ENCODE measurements around the gene PCDHA8.
"Not testable (repeated sequence)": the region's sequence is repeated elsewhere in the genome, so short reads cannot be mapped to it uniquely, and the experiment has no call there.

Gene PCDHA8

GRCh38 chr5:140800816-140801493 is 40.0 kb upstream of the PCDHA8 start, which contains the start of gene PCDHA3:
Gene PCDHA3 (plus strand): TSS chr5:140801057.
- Histone ChIP-seq H3K27me3 (replicated peaks) (no peaks in the 10 kb centered on the region), H3K27ac (no peak within 1 kb of the TSS), H3K4me3 (ENCODE audit: low read depth, low read length) (no peak within 1 kb of the TSS), H3K36me3 (replicated peaks) (no peaks in the 10 kb centered on the region)
- TF ChIP-seq, protein P1, sequence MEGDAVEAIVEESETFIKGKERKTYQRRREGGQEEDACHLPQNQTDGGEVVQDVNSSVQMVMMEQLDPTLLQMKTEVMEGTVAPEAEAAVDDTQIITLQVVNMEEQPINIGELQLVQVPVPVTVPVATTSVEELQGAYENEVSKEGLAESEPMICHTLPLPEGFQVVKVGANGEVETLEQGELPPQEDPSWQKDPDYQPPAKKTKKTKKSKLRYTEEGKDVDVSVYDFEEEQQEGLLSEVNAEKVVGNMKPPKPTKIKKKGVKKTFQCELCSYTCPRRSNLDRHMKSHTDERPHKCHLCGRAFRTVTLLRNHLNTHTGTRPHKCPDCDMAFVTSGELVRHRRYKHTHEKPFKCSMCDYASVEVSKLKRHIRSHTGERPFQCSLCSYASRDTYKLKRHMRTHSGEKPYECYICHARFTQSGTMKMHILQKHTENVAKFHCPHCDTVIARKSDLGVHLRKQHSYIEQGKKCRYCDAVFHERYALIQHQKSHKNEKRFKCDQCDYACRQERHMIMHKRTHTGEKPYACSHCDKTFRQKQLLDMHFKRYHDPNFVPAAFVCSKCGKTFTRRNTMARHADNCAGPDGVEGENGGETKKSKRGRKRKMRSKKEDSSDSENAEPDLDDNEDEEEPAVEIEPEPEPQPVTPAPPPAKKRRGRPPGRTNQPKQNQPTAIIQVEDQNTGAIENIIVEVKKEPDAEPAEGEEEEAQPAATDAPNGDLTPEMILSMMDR (IDR thresholded peaks at IDR 0.05; ENCODE audit: low read depth, low read length, missing control alignments): peak; percentile 15
- in situ Hi-C loops (cut with HindIII; ENCODE audit: low pct_ligation_motif_present, low sequenced_read_pairs): no loop called here
- no peak for DNase-seq

DNA sequence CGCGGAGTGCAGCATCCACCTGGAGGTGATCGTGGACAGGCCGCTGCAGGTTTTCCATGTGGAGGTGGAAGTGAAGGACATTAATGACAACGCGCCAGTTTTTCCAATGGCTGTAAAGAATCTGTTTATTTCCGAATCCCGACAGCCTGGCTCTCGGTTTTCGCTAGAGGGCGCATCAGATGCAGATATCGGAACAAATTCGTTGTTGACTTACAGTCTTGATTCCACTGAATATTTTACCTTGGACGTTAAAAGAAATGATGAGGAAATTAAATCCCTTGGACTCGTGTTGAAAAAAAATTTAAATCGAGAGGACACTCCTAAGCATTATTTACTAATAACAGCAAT is 39.5 kb upstream of the PCDHA8 start:
- no peak overlapping the region for H3K27ac ChIP-seq
- no peak for DNase-seq
- TF ChIP-seq, protein P1 (IDR thresholded peaks at IDR 0.05; ENCODE audit: low read depth, low read length, missing control alignments): peak; percentile 31
- H3K4me3 ChIP-seq (ENCODE audit: low read depth, low read length): no peak overlapping the region
- no peaks in the 10 kb centered on the region for H3K27me3 ChIP-seq (replicated peaks)
- H3K36me3 ChIP-seq (replicated peaks): no peaks in the 10 kb centered on the region
- in situ Hi-C loops (cut with HindIII; ENCODE audit: low pct_ligation_motif_present, low sequenced_read_pairs): no loop called here

DNA sequence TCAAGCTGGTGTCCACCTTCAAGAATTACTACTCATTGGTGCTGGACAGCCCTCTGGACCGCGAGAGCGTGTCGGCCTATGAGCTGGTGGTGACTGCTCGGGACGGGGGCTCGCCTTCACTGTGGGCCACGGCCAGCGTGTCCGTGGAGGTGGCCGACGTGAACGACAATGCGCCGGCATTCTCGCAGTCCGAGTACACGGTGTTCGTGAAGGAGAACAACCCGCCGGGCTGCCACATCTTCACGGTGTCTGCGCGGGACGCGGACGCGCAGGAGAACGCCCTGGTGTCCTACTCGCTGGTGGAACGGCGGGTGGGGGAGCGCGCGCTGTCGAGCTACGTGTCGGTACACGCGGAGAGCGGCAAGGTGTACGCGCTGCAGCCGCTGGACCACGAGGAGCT is 38.6 kb upstream of the PCDHA8 start:
- H3K27ac ChIP-seq; DNase-seq; in situ Hi-C loops (cut with HindIII; ENCODE audit: low pct_ligation_motif_present, low sequenced_read_pairs): not testable (repeated sequence)

DNA sequence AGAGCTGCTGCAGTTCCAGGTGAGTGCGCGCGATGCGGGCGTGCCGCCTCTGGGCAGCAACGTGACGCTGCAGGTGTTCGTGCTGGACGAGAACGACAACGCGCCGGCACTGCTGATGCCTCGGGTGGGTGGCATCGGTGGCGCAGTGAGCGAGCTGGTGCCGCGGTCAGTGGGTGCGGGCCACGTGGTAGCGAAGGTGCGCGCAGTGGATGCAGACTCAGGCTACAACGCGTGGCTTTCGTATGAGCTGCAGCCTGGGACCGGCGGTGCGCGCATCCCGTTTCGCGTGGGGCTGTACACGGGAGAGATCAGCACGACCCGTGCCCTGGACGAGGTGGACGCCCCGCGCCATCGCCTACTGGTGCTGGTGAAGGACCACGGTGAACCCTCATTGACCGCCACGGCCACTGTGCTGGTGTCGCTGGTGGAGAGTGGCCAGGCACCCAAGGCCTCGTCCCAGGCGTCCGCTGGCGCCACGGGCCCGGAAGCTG is 38.2 kb upstream of the PCDHA8 start:
- TF ChIP-seq, protein P1 (IDR thresholded peaks at IDR 0.05; ENCODE audit: low read depth, low read length, missing control alignments): no peak
- DNase-seq: no peak
- no peaks in the 10 kb centered on the region for H3K36me3 ChIP-seq (replicated peaks)
- H3K27ac ChIP-seq: no peak overlapping the region
- no peaks in the 10 kb centered on the region for H3K27me3 ChIP-seq (replicated peaks)
- no peak overlapping the region for H3K4me3 ChIP-seq (ENCODE audit: low read depth, low read length)
- in situ Hi-C loops (cut with HindIII; ENCODE audit: low pct_ligation_motif_present, low sequenced_read_pairs): no loop called here

More for the DNA sequence above, 38.6 kb upstream of the PCDHA8 start:
- not testable (repeated sequence) for H3K27me3 ChIP-seq (replicated peaks); H3K36me3 ChIP-seq (replicated peaks); H3K4me3 ChIP-seq (ENCODE audit: low read depth, low read length)

DNA sequence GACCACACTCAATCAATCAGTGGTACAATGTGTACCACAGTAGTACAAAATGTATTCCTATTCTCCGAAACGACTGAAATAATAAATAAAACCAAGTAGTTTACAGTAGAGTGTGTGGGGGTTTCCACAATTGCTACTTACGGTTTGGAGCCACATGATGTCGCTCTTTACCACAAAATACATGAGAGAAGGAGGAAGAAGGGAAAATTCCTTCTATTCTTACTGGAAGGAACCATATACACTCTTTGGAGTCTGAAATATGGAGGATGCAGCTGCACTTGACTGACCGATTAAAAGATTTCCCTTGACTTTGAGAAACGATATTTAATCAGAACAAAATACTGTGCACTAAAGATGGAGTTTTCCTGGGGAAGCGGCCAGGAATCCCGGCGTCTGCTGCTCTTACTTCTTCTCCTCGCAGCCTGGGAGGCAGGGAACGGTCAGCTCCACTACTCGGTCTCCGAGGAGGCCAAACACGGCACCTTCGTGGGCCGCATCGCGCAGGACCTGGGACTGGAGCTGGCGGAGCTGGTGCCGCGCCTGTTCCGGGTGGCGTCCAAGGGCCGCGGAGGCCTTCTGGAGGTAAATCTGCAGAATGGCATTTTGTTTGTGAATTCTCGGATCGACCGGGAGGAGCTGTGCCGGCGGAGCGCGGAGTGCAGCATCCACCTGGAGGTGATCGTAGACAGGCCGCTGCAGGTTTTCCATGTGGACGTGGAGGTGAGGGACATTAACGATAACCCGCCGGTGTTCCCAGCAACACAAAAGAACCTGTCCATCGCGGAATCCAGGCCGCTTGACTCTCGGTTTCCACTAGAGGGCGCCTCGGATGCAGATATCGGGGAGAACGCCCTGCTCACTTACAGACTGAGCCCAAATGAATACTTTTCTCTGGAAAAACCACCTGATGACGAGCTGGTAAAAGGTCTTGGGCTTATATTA is 33.9 kb upstream of the PCDHA8 start, which contains the start of gene PCDHA4:
Gene PCDHA4 (plus strand): TSS at position 235 of the 942 bp plus-strand sequence.
- TF ChIP-seq, protein P1 (IDR thresholded peaks at IDR 0.05; ENCODE audit: low read depth, low read length, missing control alignments): peak; percentile 51
- in situ Hi-C loops (cut with HindIII; ENCODE audit: low pct_ligation_motif_present, low sequenced_read_pairs): no loop called here
- Histone ChIP-seq H3K27me3 (replicated peaks) (no peaks in the 10 kb centered on the region), H3K27ac (no peak within 1 kb of the TSS), H3K36me3 (replicated peaks) (no peaks in the 10 kb centered on the region), H3K4me3 (ENCODE audit: low read depth, low read length) (peak within 1 kb of the TSS; percentile 5)
- no peak for DNase-seq

- H3K27me3 ChIP-seq (replicated peaks); in situ Hi-C loops (cut with HindIII; ENCODE audit: low pct_ligation_motif_present, low sequenced_read_pairs); H3K27ac ChIP-seq; H3K4me3 ChIP-seq (ENCODE audit: low read depth, low read length); DNase-seq; H3K36me3 ChIP-seq (replicated peaks): not testable (repeated sequence)
These were observed 32.6 kb upstream of the PCDHA8 start for GRCh38 chr5:140808241-140808888.
